K562 (cell line): ENCODE data around the gene DMAC1. TPM values are rescaled to one million over a fixed set of nuclear protein-coding genes. Genes with fewer than 3 reads are reported as not detected.

Source experiments
- ATAC-seq: fragments of 200-7000 bp; cut with Tn5 transposase; 3 replicates; pipeline ENCODE4 v1.9.1; 2020; ENCODE audit warnings: moderate library complexity
- BruUV-seq: library from RNA; stranded (reverse); fragments of 400-500 nt; replicated peaks from 2 replicates; lab custom pipeline; 2021; lab: Mats Ljungman, UMichigan
- CTCF ChIA-PET: fragments of 300-600 bp; formaldehyde crosslinking; extraction: SDS; loops from one replicate; lab custom pipeline; 2021; ENCODE audit warnings: low intra/inter-chr PET ratio; lab: Yijun Ruan, JAX
- POLR2A ChIA-PET: fragments of 300-600, 350-650 bp; sonication (Branson Sonifier 250); formaldehyde crosslinking; extraction: SDS; loops from one replicate; lab custom pipeline; 2021; ENCODE audit warnings: antibody characterized with exemption, inconsistent platforms; lab: Yijun Ruan, JAX
- DNase-seq, 4 experiments: peaks; one replicate each; pipeline versions ENCODE4 v3.0.0 to v3.0.0-alpha.2; 2011 to 2018; ENCODE audit warnings: low spot score in 3 of 4, mixed read lengths in 3 of 4; ENCODE audit errors: extremely low read depth in 1 of 4
- FAIRE-seq: peaks from 2 replicates; lab custom pipeline; 2011; peaks lifted over from hg19 to GRCh38; lab: Jason Lieb, UNC
- H2AFZ ChIP-seq: 2 replicates; pipeline ENCODE4 v1.6.0; 2011; ENCODE audit warnings: low read depth, low read length, control low read depth, inconsistent platforms
- H3K27ac ChIP-seq: fragments of 200-600 bp; 3 replicates; pipeline ENCODE4 v1.8.0; 2011; ENCODE audit warnings: low read depth, mild to moderate bottlenecking, control low read depth, inconsistent platforms, low read length, moderate library complexity, mixed read lengths; ENCODE audit errors: extremely low read depth
- H3K27me3 ChIP-seq, 2 experiments: fragments of 300-600 bp in 1 of 2; 2 replicates in 1 of 2; 3 replicates in 1 of 2; pipeline versions ENCODE4 v1.6.0 to v1.8.0; 2011; ENCODE audit warnings: inconsistent platforms in 2 of 2, low read length in 2 of 2, mild to moderate bottlenecking in 1 of 2, mixed read lengths in 1 of 2, moderate library complexity in 1 of 2; ENCODE audit not compliant: control insufficient read depth in 2 of 2, insufficient read depth in 2 of 2
- H3K36me3 ChIP-seq: fragments of 300-600 bp; 3 replicates; pipeline ENCODE4 v1.8.0; 2011; ENCODE audit warnings: mild to moderate bottlenecking, low read length, inconsistent platforms; ENCODE audit not compliant: control insufficient read depth, insufficient read depth
- H3K4me1 ChIP-seq, 2 experiments: fragments of 200-600 bp in 1 of 2; replicated peaks in 1 of 2; 2 replicates in 1 of 2; 3 replicates in 1 of 2; pipeline versions ENCODE4 v1.5.1 to v1.8.0; 2011; ENCODE audit warnings: inconsistent platforms in 2 of 2, low read length in 2 of 2, mild to moderate bottlenecking in 1 of 2, mixed read lengths in 1 of 2, moderate library complexity in 1 of 2; ENCODE audit not compliant: control insufficient read depth in 2 of 2, insufficient read depth in 2 of 2
- H3K4me2 ChIP-seq: 2 replicates; pipeline ENCODE4 v1.6.1; 2011; ENCODE audit warnings: low read length, control low read depth, inconsistent platforms, mixed read lengths; ENCODE audit not compliant: insufficient read depth
- H3K4me3 ChIP-seq: fragments of 200-600 bp; sonication (generic), shearing (Covaris generic); 2 replicates; pipeline ENCODE4 v1.5.1; 2016; ENCODE audit warnings: control low read depth, inconsistent platforms
- H3K79me2 ChIP-seq: fragments of 200-600 bp; 3 replicates; pipeline ENCODE4 v1.8.0; 2011; ENCODE audit warnings: low read length, inconsistent platforms; ENCODE audit not compliant: control insufficient read depth, insufficient read depth
- H3K9ac ChIP-seq, 2 experiments: 2 replicates each; pipeline versions ENCODE4 v1.6.0 to v1.6.1; 2011; ENCODE audit warnings: low read depth in 2 of 2, low read length in 2 of 2, control low read depth in 1 of 2, inconsistent platforms in 1 of 2, mild to moderate bottlenecking in 1 of 2, mixed read lengths in 1 of 2; ENCODE audit not compliant: insufficient read depth in 1 of 2
- H3K9me1 ChIP-seq: one replicate; pipeline ENCODE4 v1.6.0; 2011; ENCODE audit warnings: inconsistent platforms, mild to moderate bottlenecking, low read length, moderate library complexity; ENCODE audit not compliant: control insufficient read depth, insufficient read depth
- H3K9me3 ChIP-seq: replicated peaks from 2 replicates; pipeline ENCODE4 v1.5.1; 2011; ENCODE audit warnings: low read depth, low read length, inconsistent platforms; ENCODE audit not compliant: control insufficient read depth, insufficient read depth
- H4K20me1 ChIP-seq: replicated peaks from 2 replicates; pipeline ENCODE4 v1.6.1; 2011; ENCODE audit warnings: low read length, inconsistent platforms, mixed read lengths; ENCODE audit not compliant: control insufficient read depth, insufficient read depth
- FOS ChIP-seq: IDR thresholded peaks from 3 replicates; pipeline ENCODE4 v1.6.1; 2011; ENCODE audit not compliant: insufficient read length; ENCODE audit errors: extremely low read depth
- YY1 ChIP-seq, 3 experiments: IDR thresholded peaks; 2 replicates each; pipeline ENCODE4 v1.6.1; 2011; ENCODE audit warnings: low read length in 2 of 3, mild to moderate bottlenecking in 2 of 3, moderate library complexity in 2 of 3, borderline replicate concordance in 1 of 3, control low read depth in 1 of 3, low read depth in 1 of 3; ENCODE audit not compliant: insufficient read depth in 3 of 3, insufficient replicate concordance in 2 of 3, control insufficient read depth in 1 of 3, insufficient read length in 1 of 3; ENCODE audit errors: extremely low read depth in 1 of 3
- ZNF3 ChIP-seq: fragments of 250-450 bp; sonication (Bioruptor Pico); IDR thresholded peaks from 2 replicates; pipeline ENCODE4 v1.5.0; 2021; ENCODE audit warnings: mild to moderate bottlenecking, moderate library complexity
- ZNF398 ChIP-seq: fragments of 250-450 bp; sonication (Bioruptor Pico); IDR thresholded peaks from 2 replicates; pipeline ENCODE4 v1.8.0; 2021; ENCODE audit warnings: moderate library complexity, mild to moderate bottlenecking, inconsistent platforms
- WGBS: fragments of 100-300 bp; shearing (Covaris generic); methylation state at CpG from one replicate; pipeline ENCODE4 v1.1.6; 2016; ENCODE audit warnings: low coverage, mixed read lengths; ENCODE audit not compliant: insufficient coverage; ENCODE audit errors: missing lambda C conversion rate; 5-methylcytosine and 5-hydroxymethylcytosine counted together
- in situ Hi-C: fragments of 300-500 bp; cut with MboI; formaldehyde crosslinking; loops from 4 replicates; pipeline ENCODE4 v1.15.0; 2018; ENCODE audit warnings: inconsistent platforms, mixed read lengths
- intact Hi-C: fragments of 100-400 bp; cut with micrococcal nuclease; formaldehyde crosslinking; loops from 2 replicates; pipeline ENCODE4 v1.14.2; 2022
- polyA plus RNA-seq, 8 experiments: library from polyadenylated mRNA; depleted of rRNA in 4 of 8; stranded (reverse) in 5 of 8; unstranded in 3 of 8; fragments of >200 nt; fragmentation: Nextera tagmentation in 2 of 8; fragmentation: Illumina TruSeq in 1 of 8; extraction: Ambion mirVana in 2 of 8; extraction: Trizol in 1 of 8; gene quantifications; 2 replicates each; pipeline versions ENCODE4 v1.2.1 to v1.2.3, GENCODE V29; 2011 to 2014; ENCODE audit warnings: inconsistent platforms in 1 of 8, missing spikeins in 1 of 8
- total RNA-seq, 7 experiments: library from RNA; depleted of rRNA in 6 of 7; stranded (reverse); fragments of >200 nt in 6 of 7; fragmentation: Illumina TruSeq in 2 of 7; extraction: Trizol in 2 of 7; gene quantifications; 2 replicates each; pipeline versions ENCODE4 v1.2.1 to v1.2.3, GENCODE V29; 2011 to 2021; ENCODE audit warnings: low replicate concordance in 1 of 7

The DMAC1 gene
- total and polyA plus RNA-seq, 9 of the 15 experiments (the other 6 are each of a cell fraction or from before 2014, with no cell fraction given), result 15.9 to 94.4 (median 38.4) TPM

GRCh38 chr9:7783635-7784063, 15.9 kb downstream of the DMAC1 start:
- ChIA-PET POLR2A (no interaction called here), CTCF (no interaction called here)
- no peak overlapping the region for H2AFZ ChIP-seq
- no peak overlapping the region for H3K4me3 ChIP-seq
- no peaks in the 10 kb centered on the region for H3K4me1 ChIP-seq
- no TSS peak for BruUV-seq
- no peaks in the 10 kb centered on the region for H3K27me3 ChIP-seq
- TF ChIP-seq ZNF3 (CRISPR knock-in tag), result no peak
- TF ChIP-seq FOS, result no peak
- no peak for TF ChIP-seq ZNF398 (CRISPR knock-in tag)
- TF ChIP-seq YY1 (IDR thresholded peaks at IDR 0.05; ENCODE audit: borderline replicate concordance in 1 of 3, control insufficient read depth in 1 of 3, extremely low read depth in 1 of 3, insufficient read depth in 3 of 3, insufficient read length in 1 of 3, insufficient replicate concordance in 2 of 3, low read depth in 1 of 3, low read length in 2 of 3), result no peak
- H3K27ac ChIP-seq, result no peak overlapping the region
- WGBS, result 30% methylated on average over 5 of the region's 5 CpGs
- intact Hi-C loops, result no loop called here
- no peaks in the 10 kb centered on the region for H3K9me3 ChIP-seq
- DNase-seq, result no peak
- no peak overlapping the region for H3K9ac ChIP-seq
- H3K9me1 ChIP-seq, result no peaks in the 10 kb centered on the region
- no peak overlapping the region for H3K4me2 ChIP-seq
- no peaks in the 10 kb centered on the region for H3K36me3 ChIP-seq
- ATAC-seq, result no peak
- no peak for FAIRE-seq
- no peaks in the 10 kb centered on the region for H3K79me2 ChIP-seq
- H4K20me1 ChIP-seq, result no peaks in the 10 kb centered on the region
- in situ Hi-C loops, result no loop called here
